ENCODE results near the gene NDUFB6. TPM values are rescaled to one million over a fixed set of nuclear protein-coding genes. Genes with fewer than 3 reads are reported as not detected.

The NDUFB6 gene
- total RNA-seq, 2 donors from 2014 or later: 6.9 to 7.5 TPM

DNA sequence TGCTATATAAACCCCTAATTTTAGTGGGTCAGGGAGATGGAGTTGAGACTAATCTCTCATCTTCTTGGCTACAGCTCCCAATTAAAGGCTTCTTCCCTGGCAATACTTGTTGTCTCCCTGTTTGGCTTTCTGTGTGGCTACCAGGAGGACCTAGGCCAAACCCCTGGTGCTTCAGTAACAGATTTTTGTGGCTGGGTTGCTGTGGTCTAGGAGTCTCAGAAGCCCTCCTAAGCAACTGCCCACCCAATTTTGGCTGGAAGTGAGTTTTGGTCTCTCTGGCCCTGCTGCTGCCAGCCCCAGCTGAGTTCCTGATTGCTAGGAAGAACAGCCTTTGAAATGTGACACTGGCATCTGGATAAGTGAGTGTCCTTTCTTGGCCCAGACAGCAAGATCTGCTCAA is 56.7 kb downstream of the NDUFB6 start:
- ATAC-seq: no peak

DNA sequence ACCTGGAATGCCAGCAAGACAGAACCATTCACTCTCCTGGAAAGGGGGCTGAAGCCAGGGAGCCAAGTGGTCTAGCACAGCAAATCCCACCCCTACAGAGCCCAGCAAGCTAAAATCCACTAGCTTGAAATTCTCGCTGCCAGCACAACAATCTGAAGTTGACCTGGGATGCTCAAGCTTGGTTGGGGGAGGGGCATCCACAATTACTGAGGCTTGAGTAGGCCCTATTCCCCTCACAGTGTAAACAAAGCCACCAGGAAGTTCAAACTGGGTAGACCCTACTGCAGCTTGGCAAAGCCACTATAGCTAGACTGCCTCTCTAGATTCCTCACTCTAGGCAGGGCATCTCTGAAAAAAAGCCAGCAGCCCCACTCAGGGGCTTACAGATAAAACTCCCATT is 64.2 kb downstream of the NDUFB6 start:
- WGBS, 2 donors: 92 to 100% methylated on average over 1 of the region's 1 CpG

More for the DNA sequence above, 56.7 kb downstream of the NDUFB6 start:
- Histone ChIP-seq H3K4me1 (no peaks in the 10 kb centered on the region), H3K9me3 (no peaks in the 10 kb centered on the region), H3K27me3 (no peaks in the 10 kb centered on the region), H3K36me3 (replicated peaks in 1 of 2; ENCODE audit: insufficient read depth in 1 of 2, low read depth in 2 of 2) (no peaks in the 10 kb centered on the region), H3K4me3 (no peak overlapping the region), H3K27ac (no peak overlapping the region)
- TF ChIP-seq POLR2A (IDR thresholded peaks at IDR 0.05): no peak
- TF ChIP-seq, protein P1, sequence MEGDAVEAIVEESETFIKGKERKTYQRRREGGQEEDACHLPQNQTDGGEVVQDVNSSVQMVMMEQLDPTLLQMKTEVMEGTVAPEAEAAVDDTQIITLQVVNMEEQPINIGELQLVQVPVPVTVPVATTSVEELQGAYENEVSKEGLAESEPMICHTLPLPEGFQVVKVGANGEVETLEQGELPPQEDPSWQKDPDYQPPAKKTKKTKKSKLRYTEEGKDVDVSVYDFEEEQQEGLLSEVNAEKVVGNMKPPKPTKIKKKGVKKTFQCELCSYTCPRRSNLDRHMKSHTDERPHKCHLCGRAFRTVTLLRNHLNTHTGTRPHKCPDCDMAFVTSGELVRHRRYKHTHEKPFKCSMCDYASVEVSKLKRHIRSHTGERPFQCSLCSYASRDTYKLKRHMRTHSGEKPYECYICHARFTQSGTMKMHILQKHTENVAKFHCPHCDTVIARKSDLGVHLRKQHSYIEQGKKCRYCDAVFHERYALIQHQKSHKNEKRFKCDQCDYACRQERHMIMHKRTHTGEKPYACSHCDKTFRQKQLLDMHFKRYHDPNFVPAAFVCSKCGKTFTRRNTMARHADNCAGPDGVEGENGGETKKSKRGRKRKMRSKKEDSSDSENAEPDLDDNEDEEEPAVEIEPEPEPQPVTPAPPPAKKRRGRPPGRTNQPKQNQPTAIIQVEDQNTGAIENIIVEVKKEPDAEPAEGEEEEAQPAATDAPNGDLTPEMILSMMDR (IDR thresholded peaks at IDR 0.05): no peak
- DNase-seq: no peak
- intact Hi-C loops (cut with DNase I): no loop called here

DNA sequence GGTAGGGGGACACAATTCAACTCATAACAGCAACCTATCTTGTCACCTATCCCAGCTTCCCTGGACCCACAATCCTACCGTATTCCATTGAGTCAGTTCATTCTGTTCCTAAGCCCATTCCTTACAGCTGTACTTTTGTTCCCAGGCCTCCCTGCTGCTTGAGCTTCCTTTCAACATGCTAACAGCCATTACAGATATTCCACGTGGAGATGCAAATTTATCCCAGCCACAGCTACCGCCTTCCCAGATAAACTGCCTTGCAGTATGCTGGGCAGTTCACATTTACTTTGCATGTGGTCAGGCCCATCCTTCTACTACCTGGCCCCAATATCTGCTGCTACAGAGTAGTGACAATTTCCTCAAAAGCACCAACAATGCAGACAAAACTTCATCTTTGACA is 70.0 kb downstream of the NDUFB6 start:
- DNase-seq (no peak), ATAC-seq (no peak)
- no peaks in the 10 kb centered on the region for H3K27me3 ChIP-seq
- WGBS, 2 donors: 92 to 93% methylated on average over 3 of the region's 3 CpGs
- H3K9me3 ChIP-seq: no peaks in the 10 kb centered on the region
- no peak overlapping the region for H3K4me3 ChIP-seq
- intact Hi-C loops (cut with DNase I): no loop called here
- no peaks in the 10 kb centered on the region for H3K4me1 ChIP-seq
- TF ChIP-seq, protein P1 (IDR thresholded peaks at IDR 0.05): no peak
- TF ChIP-seq POLR2A (IDR thresholded peaks at IDR 0.05): no peak
- H3K27ac ChIP-seq: no peak overlapping the region
- H3K36me3 ChIP-seq (replicated peaks in 1 of 2; ENCODE audit: insufficient read depth in 1 of 2, low read depth in 2 of 2): peaks cover 0 to 2% of the 10 kb centered on the region in 2 donors

More for the DNA sequence above, 64.2 kb downstream of the NDUFB6 start:
- H3K9me3 ChIP-seq: no peaks in the 10 kb centered on the region
- H3K4me1 ChIP-seq: no peaks in the 10 kb centered on the region
- H3K27ac ChIP-seq: no peak overlapping the region
- ATAC-seq (no peak), DNase-seq (no peak)
- no peak overlapping the region for H3K4me3 ChIP-seq
- no peaks in the 10 kb centered on the region for H3K27me3 ChIP-seq
- no peaks in the 10 kb centered on the region for H3K36me3 ChIP-seq (replicated peaks in 1 of 2; ENCODE audit: insufficient read depth in 1 of 2, low read depth in 2 of 2)
- intact Hi-C loops (cut with DNase I): no loop called here
- TF ChIP-seq POLR2A (IDR thresholded peaks at IDR 0.05): no peak
- TF ChIP-seq, protein P1 (IDR thresholded peaks at IDR 0.05): no peak

Other genes with a start within 250 kb of the NDUFB6 start
- 10 to 100 TPM; 48.8 to 51.1 TPM for gene ACO1, start 188.5 kb downstream of the NDUFB6 start, total RNA-seq
- 1 to 10 TPM; 2.6 to 6.5 TPM for gene RIGI, start 47.0 kb downstream of the NDUFB6 start, total RNA-seq
- gene SMIM27, start 20.8 kb downstream of the NDUFB6 start, total RNA-seq: under 1 TPM in 1 of 2 donors, not detected in 1; 0.52 TPM
- 10 to 100 TPM in 1 of 2 donors, 1 to 10 TPM in 1; 9.9 to 12.2 TPM for gene TOPORS, start 20.6 kb downstream of the NDUFB6 start, total RNA-seq
- gene TAF1L, start 62.5 kb upstream of the NDUFB6 start, total RNA-seq: not detected
- gene TMEM215, start 210.4 kb upstream of the NDUFB6 start, total RNA-seq: not detected

Data from body of pancreas (tissue), 4 donors.